Colonic mucosa (tissue), 4 donors: Measurements from ENCODE around the gene ERICH6. TPM values are rescaled to one million over a fixed set of nuclear protein-coding genes. Genes with fewer than 3 reads are reported as not detected.

Experiments used
- DNase-seq: peaks from one replicate; pipeline ENCODE4 v3.0.0-alpha.2; 2020
- H3K27ac ChIP-seq: fragments of 200-600 bp; one replicate; pipeline ENCODE4 v1.8.0; 2021
- H3K27me3 ChIP-seq: fragments of 200-600 bp; one replicate; pipeline ENCODE4 v1.8.0; 2021
- H3K36me3 ChIP-seq: fragments of 200-600 bp; one replicate; pipeline ENCODE4 v1.8.0; 2021
- H3K4me1 ChIP-seq: fragments of 200-600 bp; one replicate; pipeline ENCODE4 v1.8.0; 2021; ENCODE audit warnings: mild to moderate bottlenecking
- H3K4me3 ChIP-seq: fragments of 200-600 bp; one replicate; pipeline ENCODE4 v1.8.0; 2021
- H3K9ac ChIP-seq, 2 donors: one replicate each; pipeline ENCODE4 v1.7.0; 2013; ENCODE audit warnings: control low read depth in 2 of 2, low read depth in 2 of 2, low read length in 2 of 2
- H3K9me3 ChIP-seq: fragments of 200-600 bp; one replicate; pipeline ENCODE4 v1.8.0; 2021
- intact Hi-C: fragments of 100-400 bp; cut with DNase I; formaldehyde crosslinking; loops from one replicate; pipeline ENCODE4 v1.14.1; 2022
- total RNA-seq, 2 donors: library from RNA; stranded (reverse); fragmentation: NEBNext Ultra II Directional in 1 of 2; extraction: Animal tissue kit (Norgen Biotek cat#: 25700) in 1 of 2; gene quantifications; one replicate each; pipeline ENCODE4 v1.2.1, GENCODE V29; 2021
- TF ChIP-seq, protein P1 (sequence below): fragments of 200-600 bp; IDR thresholded peaks from one replicate; pipeline ENCODE4 v1.8.0; 2022; ENCODE audit warnings: antibody characterized with exemption, mild to moderate bottlenecking
- donor health status: healthy.
- donor health status: DM: no; HTN: no; CAD: no.
- donor health status: DM: no; HTN: no; CAD: no.

Gene ERICH6
- total RNA-seq, 2 donors from 2014 or later = not detected

- H3K4me1 ChIP-seq = peaks cover 4% of the 10 kb centered on the region
- no peak overlapping the region for H3K4me3 ChIP-seq
- intact Hi-C loops = loop anchor here (10.0 kb wide), 1 partner anchor 359 kb away; the partner anchor contains the start of gene MED12L
- peak overlapping the region in 1 of 2 donors; percentile 29 for H3K9ac ChIP-seq
- peak; percentile 76 for DNase-seq
- no peaks in the 10 kb centered on the region for H3K36me3 ChIP-seq
- TF ChIP-seq, protein P1, sequence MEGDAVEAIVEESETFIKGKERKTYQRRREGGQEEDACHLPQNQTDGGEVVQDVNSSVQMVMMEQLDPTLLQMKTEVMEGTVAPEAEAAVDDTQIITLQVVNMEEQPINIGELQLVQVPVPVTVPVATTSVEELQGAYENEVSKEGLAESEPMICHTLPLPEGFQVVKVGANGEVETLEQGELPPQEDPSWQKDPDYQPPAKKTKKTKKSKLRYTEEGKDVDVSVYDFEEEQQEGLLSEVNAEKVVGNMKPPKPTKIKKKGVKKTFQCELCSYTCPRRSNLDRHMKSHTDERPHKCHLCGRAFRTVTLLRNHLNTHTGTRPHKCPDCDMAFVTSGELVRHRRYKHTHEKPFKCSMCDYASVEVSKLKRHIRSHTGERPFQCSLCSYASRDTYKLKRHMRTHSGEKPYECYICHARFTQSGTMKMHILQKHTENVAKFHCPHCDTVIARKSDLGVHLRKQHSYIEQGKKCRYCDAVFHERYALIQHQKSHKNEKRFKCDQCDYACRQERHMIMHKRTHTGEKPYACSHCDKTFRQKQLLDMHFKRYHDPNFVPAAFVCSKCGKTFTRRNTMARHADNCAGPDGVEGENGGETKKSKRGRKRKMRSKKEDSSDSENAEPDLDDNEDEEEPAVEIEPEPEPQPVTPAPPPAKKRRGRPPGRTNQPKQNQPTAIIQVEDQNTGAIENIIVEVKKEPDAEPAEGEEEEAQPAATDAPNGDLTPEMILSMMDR = no peak
- H3K27ac ChIP-seq = peak overlapping the region; percentile 15
- no peaks in the 10 kb centered on the region for H3K9me3 ChIP-seq
- no peaks in the 10 kb centered on the region for H3K27me3 ChIP-seq
These were observed 21.8 kb upstream of the ERICH6 start for GRCh38 chr3:150725548-150725947.

DNA sequence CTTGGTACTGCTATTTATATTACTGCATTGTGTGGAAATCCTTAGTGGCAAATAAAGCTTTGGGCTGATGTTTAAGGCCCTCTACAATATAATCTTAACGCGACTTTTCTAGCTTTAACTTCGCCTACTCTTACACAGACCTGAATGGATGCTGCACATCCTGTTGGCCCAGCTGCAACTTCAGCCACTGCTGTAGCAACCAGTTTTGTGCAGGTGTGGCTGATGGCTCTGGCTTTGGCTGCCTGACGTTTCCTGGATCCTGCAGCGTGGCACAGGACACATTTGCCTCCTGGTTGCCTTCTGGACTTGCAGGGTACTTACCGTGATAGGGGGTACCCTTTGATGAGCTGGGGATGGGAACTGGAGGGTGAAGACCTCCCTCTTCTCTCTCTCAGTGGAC is 20.2 kb upstream of the ERICH6 start:
- TF ChIP-seq, protein P1 = no peak
- Histone ChIP-seq H3K9ac (no peak overlapping the region), H3K36me3 (no peaks in the 10 kb centered on the region), H3K4me1 (peaks cover 4% of the 10 kb centered on the region), H3K9me3 (no peaks in the 10 kb centered on the region), H3K27me3 (no peaks in the 10 kb centered on the region), H3K4me3 (no peak overlapping the region), H3K27ac (no peak overlapping the region)
- intact Hi-C loops = loop anchor here (5.0 to 10.0 kb wide), 3 partner anchors 63 to 423 kb away; partner anchors contain the start of gene MED12L
- peak; percentile 46 for DNase-seq

GRCh38 chr3:150722267-150722666 is 18.5 kb upstream of the ERICH6 start:
- intact Hi-C loops = loop anchor here (5.0 to 10.0 kb wide), 3 partner anchors 65 to 425 kb away; partner anchors contain the start of gene MED12L
- DNase-seq = no peak
- H3K9me3 ChIP-seq = no peaks in the 10 kb centered on the region
- no peaks in the 10 kb centered on the region for H3K27me3 ChIP-seq
- TF ChIP-seq, protein P1 = no peak
- H3K4me1 ChIP-seq = peaks cover 4% of the 10 kb centered on the region
- no peaks in the 10 kb centered on the region for H3K36me3 ChIP-seq
- H3K9ac ChIP-seq = no peak overlapping the region
- H3K27ac ChIP-seq = no peak overlapping the region
- H3K4me3 ChIP-seq = no peak overlapping the region

GRCh38 chr3:150721285-150722130 is 17.8 kb upstream of the ERICH6 start:
- no peak for DNase-seq
- intact Hi-C loops = loop anchor here (2.0 to 10.0 kb wide), 4 partner anchors 66 to 426 kb away; partner anchors contain the start of gene MED12L
- Histone ChIP-seq H3K27ac (no peak overlapping the region), H3K4me1 (peaks cover 4% of the 10 kb centered on the region), H3K9me3 (no peaks in the 10 kb centered on the region), H3K4me3 (no peak overlapping the region), H3K27me3 (no peaks in the 10 kb centered on the region), H3K36me3 (no peaks in the 10 kb centered on the region), H3K9ac (no peak overlapping the region)
- TF ChIP-seq, protein P1 = peak; percentile 71

DNA sequence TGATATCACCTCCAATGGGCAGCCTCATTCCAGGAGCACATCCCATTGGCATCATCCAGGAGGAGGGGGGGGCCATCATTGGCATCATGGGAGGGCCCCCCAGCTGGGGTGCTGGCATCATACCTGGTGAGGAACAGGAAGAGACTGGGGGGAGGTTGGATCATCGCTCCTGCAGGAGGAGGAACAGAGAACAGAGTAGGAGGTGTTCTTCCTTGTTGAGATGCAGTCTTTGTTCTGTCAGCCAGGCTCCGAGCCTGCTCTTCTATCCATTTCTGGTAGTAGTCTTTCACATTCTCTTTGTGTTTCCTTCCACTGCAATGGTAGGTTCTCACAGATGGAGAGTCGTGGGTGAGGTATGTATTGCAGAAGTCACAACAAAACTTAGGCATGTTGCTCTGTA is 16.7 kb upstream of the ERICH6 start:
- intact Hi-C loops = loop anchor here (2.0 to 10.0 kb wide), 4 partner anchors 67 to 427 kb away; partner anchors contain the start of gene MED12L
- H3K27me3 ChIP-seq = no peaks in the 10 kb centered on the region
- H3K9me3 ChIP-seq = no peaks in the 10 kb centered on the region
- no peak for DNase-seq
- H3K4me1 ChIP-seq = peaks cover 2% of the 10 kb centered on the region
- no peak overlapping the region for H3K4me3 ChIP-seq
- H3K9ac ChIP-seq = no peak overlapping the region
- H3K27ac ChIP-seq = no peak overlapping the region
- no peaks in the 10 kb centered on the region for H3K36me3 ChIP-seq
- TF ChIP-seq, protein P1 = no peak
